H1 (cell line): ENCODE data around the gene BEST2. TPM values are rescaled to one million over a fixed set of nuclear protein-coding genes. Genes with fewer than 3 reads are reported as not detected.

Experiments used
- CTCF ChIA-PET: fragments of 300-600 bp; sonication (Branson Sonifier 250); formaldehyde crosslinking; loops from one replicate; lab custom pipeline; 2021; ENCODE audit not compliant: partially characterized antibody; lab: Charles Lee
- POLR2A ChIA-PET: fragments of 300-600 bp; sonication (Branson Sonifier 250); formaldehyde crosslinking; loops from one replicate; lab custom pipeline; 2021; ENCODE audit warnings: inconsistent platforms; ENCODE audit not compliant: partially characterized antibody; lab: Charles Lee
- DNase-seq, 2 experiments: peaks; one replicate each; pipeline versions ENCODE4 v3.0.0 to v3.0.0-alpha.2; 2010 to 2022; ENCODE audit warnings: low spot score in 2 of 2, low read depth in 1 of 2, mixed read lengths in 1 of 2
- FAIRE-seq: peaks from 2 replicates; lab custom pipeline; 2011; peaks lifted over from hg19 to GRCh38; lab: Jason Lieb, UNC
- H2AFZ ChIP-seq: 2 replicates; pipeline ENCODE4 v1.8.1; 2012; ENCODE audit warnings: low read length, inconsistent platforms
- H2AK5ac ChIP-seq: 2 replicates; pipeline ENCODE4 v1.6.1; 2013; ENCODE audit warnings: low read depth, low read length
- H2BK120ac ChIP-seq: replicated peaks from 2 replicates; pipeline ENCODE3; 2013; ENCODE audit warnings: low read depth, low read length, inconsistent platforms
- H2BK12ac ChIP-seq: 2 replicates; pipeline ENCODE4 v1.6.1; 2013; ENCODE audit warnings: low read depth, low read length
- H2BK15ac ChIP-seq: 2 replicates; pipeline ENCODE4 v1.6.1; 2013; ENCODE audit warnings: low read length
- H2BK20ac ChIP-seq: 2 replicates; pipeline ENCODE4 v1.6.1; 2013; ENCODE audit warnings: low read length
- H2BK5ac ChIP-seq: 2 replicates; pipeline ENCODE4 v1.6.1; 2013; ENCODE audit warnings: low read depth, low read length
- H3K14ac ChIP-seq: 2 replicates; pipeline ENCODE4 v1.6.1; 2013; ENCODE audit warnings: inconsistent platforms; ENCODE audit not compliant: insufficient read length
- H3K18ac ChIP-seq: 2 replicates; pipeline ENCODE4 v1.6.1; 2013; ENCODE audit warnings: low read length; ENCODE audit errors: extremely low read depth
- H3K23ac ChIP-seq: 2 replicates; pipeline ENCODE4 v1.6.1; 2013; ENCODE audit warnings: inconsistent platforms; ENCODE audit not compliant: insufficient read length
- H3K23me2 ChIP-seq: 2 replicates; pipeline ENCODE4 v1.6.1; 2013; ENCODE audit warnings: low read depth, low read length
- H3K27ac ChIP-seq: 2 replicates; pipeline ENCODE4 v1.6.1; 2011; ENCODE audit warnings: low read depth, low read length, inconsistent platforms
- H3K27me3 ChIP-seq, 4 experiments: replicated peaks in 1 of 4; 1 replicate in 1 of 4; 2 replicates in 3 of 4; pipeline versions ENCODE4 v1.6.1 to v1.8.1; 2011 to 2013; ENCODE audit warnings: low read length in 3 of 4, mild to moderate bottlenecking in 3 of 4, inconsistent platforms in 2 of 4, mixed read lengths in 2 of 4, moderate library complexity in 1 of 4; ENCODE audit not compliant: control insufficient read depth in 3 of 4, insufficient read depth in 3 of 4; ENCODE audit errors: extremely low read depth in 1 of 4
- H3K36me3 ChIP-seq, 4 experiments: 2 replicates each; pipeline versions ENCODE4 v1.6.1 to v1.8.1; 2011 to 2013; ENCODE audit warnings: mild to moderate bottlenecking in 4 of 4, low read length in 3 of 4, moderate library complexity in 2 of 4, control low read depth in 1 of 4, inconsistent platforms in 1 of 4; ENCODE audit not compliant: insufficient read depth in 4 of 4, control insufficient read depth in 2 of 4
- H3K4ac ChIP-seq: replicated peaks from 2 replicates; pipeline ENCODE3; 2013; ENCODE audit warnings: low read length, low read depth, mixed read lengths, inconsistent platforms; ENCODE audit not compliant: insufficient read length
- H3K4me1 ChIP-seq, 4 experiments: replicated peaks in 1 of 4; 1 replicate in 1 of 4; 2 replicates in 3 of 4; pipeline versions ENCODE4 v1.6.1 to v1.8.1; 2011 to 2013; ENCODE audit warnings: low read length in 3 of 4, inconsistent platforms in 2 of 4, mixed read lengths in 1 of 4; ENCODE audit not compliant: insufficient read depth in 4 of 4, control insufficient read depth in 3 of 4
- H3K4me2 ChIP-seq, 2 experiments: 2 replicates each; pipeline versions ENCODE4 v1.6.1 to v1.8.1; 2011 to 2013; ENCODE audit warnings: low read depth in 2 of 2, low read length in 2 of 2, control low read depth in 1 of 2, inconsistent platforms in 1 of 2, mild to moderate bottlenecking in 1 of 2; ENCODE audit not compliant: insufficient read depth in 1 of 2
- H3K4me3 ChIP-seq, 4 experiments: fragments of 200-600, 300-600 bp in 1 of 4; sonication (generic), shearing (Covaris generic), sonication (Bioruptor Twin) in 1 of 4; 2 replicates each; pipeline versions ENCODE4 v1.5.1 to v1.8.1; 2011 to 2016; ENCODE audit warnings: low read length in 4 of 4, low read depth in 3 of 4, control low read depth in 2 of 4, inconsistent platforms in 2 of 4, mild to moderate bottlenecking in 2 of 4, mixed read lengths in 1 of 4, moderate library complexity in 1 of 4; ENCODE audit not compliant: insufficient read depth in 2 of 4; ENCODE audit errors: extremely low read depth in 1 of 4
- H3K56ac ChIP-seq: replicated peaks from 2 replicates; pipeline ENCODE3; 2013; ENCODE audit warnings: low read depth, mild to moderate bottlenecking, mixed read lengths, low read length, inconsistent platforms; ENCODE audit not compliant: insufficient read length
- H3K79me1 ChIP-seq: 2 replicates; pipeline ENCODE4 v1.6.1; 2013; ENCODE audit warnings: low read depth, low read length, control low read depth
- H3K79me2 ChIP-seq, 2 experiments: 2 replicates each; pipeline versions ENCODE4 v1.6.1 to v1.8.1; 2012 to 2013; ENCODE audit warnings: low read length in 2 of 2, mild to moderate bottlenecking in 2 of 2, inconsistent platforms in 1 of 2; ENCODE audit not compliant: insufficient read depth in 2 of 2, control insufficient read depth in 1 of 2
- H3K9ac ChIP-seq, 4 experiments: replicated peaks in 1 of 4; 1 replicate in 1 of 4; 2 replicates in 3 of 4; pipeline versions ENCODE4 v1.6.1 to v1.8.1; 2011 to 2013; ENCODE audit warnings: low read depth in 3 of 4, low read length in 3 of 4, control low read depth in 2 of 4, mild to moderate bottlenecking in 2 of 4, moderate library complexity in 2 of 4, inconsistent platforms in 1 of 4; ENCODE audit errors: extremely low read depth in 1 of 4
- H3K9me3 ChIP-seq, 2 experiments: 2 replicates each; pipeline versions ENCODE4 v1.6.1 to v1.8.1; 2012 to 2013; ENCODE audit warnings: mild to moderate bottlenecking in 2 of 2, moderate library complexity in 2 of 2, control low read depth in 1 of 2, inconsistent platforms in 1 of 2, low read depth in 1 of 2, low read length in 1 of 2, mixed read lengths in 1 of 2; ENCODE audit not compliant: insufficient read depth in 2 of 2
- H4K20me1 ChIP-seq, 2 experiments: replicated peaks in 1 of 2; 2 replicates each; pipeline versions ENCODE3 to v1.8.1; 2011 to 2013; ENCODE audit warnings: inconsistent platforms in 2 of 2, low read length in 2 of 2, mild to moderate bottlenecking in 1 of 2; ENCODE audit not compliant: insufficient read depth in 2 of 2, control insufficient read depth in 1 of 2
- H4K5ac ChIP-seq: 2 replicates; pipeline ENCODE4 v1.6.1; 2013; ENCODE audit warnings: low read length, low read depth, mixed read lengths, inconsistent platforms; ENCODE audit not compliant: insufficient read length
- H4K8ac ChIP-seq: 2 replicates; pipeline ENCODE4 v1.8.0; 2013; ENCODE audit warnings: mild to moderate bottlenecking, moderate library complexity, low read length, inconsistent platforms; ENCODE audit not compliant: insufficient read depth; ENCODE audit errors: extremely low read depth
- H4K91ac ChIP-seq: replicated peaks from 2 replicates; pipeline ENCODE3; 2013; ENCODE audit warnings: low read length, mixed read lengths, inconsistent platforms; ENCODE audit not compliant: insufficient read length
- CHD2 ChIP-seq: IDR thresholded peaks from 2 replicates; pipeline ENCODE4 v1.6.1; 2012; ENCODE audit warnings: low read length, improper control_type of control experiment
- MAFK ChIP-seq: IDR thresholded peaks from 2 replicates; pipeline ENCODE4 v1.6.1; 2012; ENCODE audit warnings: low read depth, mild to moderate bottlenecking, improper control_type of control experiment, low read length
- PHF8 ChIP-seq: fragments of 200-600 bp; sonication (generic); conservative IDR thresholded peaks from 2 replicates; pipeline ENCODE4 v1.7.1; 2012; ENCODE audit warnings: low read depth, mild to moderate bottlenecking, inconsistent platforms, low read length, moderate library complexity
- POLR2AphosphoS5 ChIP-seq: IDR thresholded peaks from 2 replicates; pipeline ENCODE4 v1.6.1; 2011; ENCODE audit warnings: low read depth, low read length
- SAP30 ChIP-seq: fragments of 300-600 bp; sonication (generic); IDR thresholded peaks from 2 replicates; pipeline ENCODE4 v1.7.1; 2012; ENCODE audit warnings: low read length, moderate library complexity, mild to moderate bottlenecking, inconsistent platforms; ENCODE audit not compliant: insufficient read depth, insufficient replicate concordance
- SIN3A ChIP-seq, 2 experiments: IDR thresholded peaks in 1 of 2; conservative IDR thresholded peaks in 1 of 2; 2 replicates each; pipeline ENCODE4 v1.6.1; 2011 to 2012; ENCODE audit warnings: low read length in 2 of 2, improper control_type of control experiment in 1 of 2, low read depth in 1 of 2, mild to moderate bottlenecking in 1 of 2
- TAF1 ChIP-seq: IDR thresholded peaks from 2 replicates; pipeline ENCODE4 v1.6.1; 2011; ENCODE audit warnings: mild to moderate bottlenecking, low read depth, low read length
- WGBS, 2 experiments: shearing (Covaris generic) in 1 of 2; methylation state at CpG; one replicate each; pipeline versions ENCODE4 v1.1.6 to v1.1.7; 2013 to 2015; ENCODE audit warnings: low lambda C conversion rate in 2 of 2, mixed read lengths in 2 of 2, inconsistent platforms in 1 of 2, low coverage in 1 of 2, missing lambda C conversion rate in 1 of 2; ENCODE audit not compliant: insufficient replicate concordance in 2 of 2, insufficient coverage in 1 of 2, insufficient read length in 1 of 2; ENCODE audit errors: extremely low coverage in 1 of 2, missing lambda C conversion rate in 1 of 2; 5-methylcytosine and 5-hydroxymethylcytosine counted together
- polyA plus RNA-seq, 7 experiments: library from polyadenylated mRNA; depleted of rRNA in 3 of 7; stranded (reverse) in 5 of 7; unstranded in 2 of 7; fragments of >200 nt in 5 of 7; fragments of 200-250 nt in 2 of 7; gene quantifications; 1 replicate in 5 of 7; 2 replicates in 1 of 7; 4 replicates in 1 of 7; pipeline versions ENCODE4 v1.2.1 to v1.2.3, GENCODE V29; 2011 to 2013; ENCODE audit warnings: missing spikeins in 2 of 7, mixed read lengths in 2 of 7
- total RNA-seq: library from RNA; stranded (reverse); fragmentation: NEBNext Ultra II Directional; extraction: Animal tissue kit (Norgen Biotek cat#: 25700); gene quantifications from 2 replicates; pipeline ENCODE4 v1.2.1, GENCODE V29; 2021

BEST2 gene
- total and polyA plus RNA-seq, 2 of the 8 experiments (the other 6 are each of a cell fraction or from before 2014, with no cell fraction given), result 4.6 to 7.3 TPM

GRCh38 chr19:12721656-12722565 is 29.7 kb upstream of the BEST2 start:
- Histone ChIP-seq H3K4me3 (peak overlapping the region; percentile 80 to 93 (median 82)), H3K4me1 (peaks cover 0 to 6% (median 2%) of the 10 kb centered on the region in 4 experiments; a peak in 5 of 7 replicates), H3K27me3 (no peaks in the 10 kb centered on the region), H3K4ac (peak overlapping the region; percentile 13), H2BK20ac (no peak overlapping the region), H4K91ac (peak overlapping the region; percentile 61), H2BK5ac (peak overlapping the region; percentile 66), H3K56ac (peak overlapping the region; percentile 60), H2AK5ac (0 out of 2 replicates have a peak overlapping the region, but pooled peaks have one; percentile 49), H4K20me1 (peaks cover 4 to 10% of the 10 kb centered on the region in 2 experiments), H2BK15ac (no peak overlapping the region), H3K23ac (no peak overlapping the region), H3K36me3 (peaks cover 7 to 13% (median 7%) of the 10 kb centered on the region in 4 experiments; a peak in 6 of 8 replicates), H3K27ac (peak overlapping the region; percentile 87; the same call in 1 of the 2 replicates), H4K5ac (peak overlapping the region; percentile 67), H4K8ac (peak overlapping the region; percentile 92; the same call in 1 of the 2 replicates), H3K23me2 (peaks cover 10% of the 10 kb centered on the region), H3K18ac (no peak overlapping the region; the same call in 1 of the 2 replicates), H3K4me2 (peak overlapping the region; percentile 93 to 98), H3K9ac (peak overlapping the region; percentile 74 to 90 (median 82)), H3K9me3 (no peaks in the 10 kb centered on the region), H2BK12ac (no peak overlapping the region), H2AFZ (no peak overlapping the region), H3K14ac (no peak overlapping the region), H3K79me1 (peaks cover 12% of the 10 kb centered on the region; the same call in 1 of the 2 replicates), H3K79me2 (peaks cover 27 to 60% of the 10 kb centered on the region in 2 experiments), H2BK120ac (no peak overlapping the region)
- peak; percentile 60; the same call in 1 of the 2 replicates for TF ChIP-seq PHF8
- no peak; the same call in 1 of the 2 replicates for TF ChIP-seq POLR2AphosphoS5
- TF ChIP-seq CHD2, result no peak
- TF ChIP-seq SIN3A (conservative IDR thresholded peaks at IDR 0.05 in 1 of 2, IDR thresholded peaks at IDR 0.05 in 1 of 2; ENCODE audit: low read depth in 1 of 2, low read length in 2 of 2), result peak in 1 of 2 experiments; percentile 31; a peak in 1 of 4 replicates
- 0 out of 2 replicates have a peak, but pooled peaks have one; percentile 7 for TF ChIP-seq TAF1
- peak; percentile 46 for TF ChIP-seq SAP30
- no peak for TF ChIP-seq MAFK
- POLR2A ChIA-PET, result interaction anchor here (0.6 to 12.9 kb wide), 29 partner anchors 8 to 1134 kb away, joined by 3 to 258 read pairs (median 7); partner anchors contain the start of genes BEST2, DHPS, FBXW9 and GET3
- FAIRE-seq, result no peak
- peak; percentile 66 to 72 for DNase-seq
- CTCF ChIA-PET, result interaction anchor here (0.9 to 3.9 kb wide), 9 partner anchors 11 to 75 kb away, joined by 3 to 20 read pairs (median 5); partner anchors contain the start of gene TRIR
- 6% methylated on average over 28 of the region's 65 CpGs; no CpG with 5 or more reads in 1 of the 2 experiments for WGBS, 2 experiments
